ENCODE results near the gene DOK6. TPM values are rescaled to one million over a fixed set of nuclear protein-coding genes. Genes with fewer than 3 reads are reported as not detected.

DOK6 gene
- total RNA-seq, 2 experiments from 2014 or later: not detected

- Mint-ChIP-seq H3K27ac (no peak overlapping the region), H3K4me3 (no peak overlapping the region), H3K9me3 (ENCODE audit: low read depth) (no peaks in the 10 kb centered on the region), H3K27me3 (peaks cover 8% of the 10 kb centered on the region), H3K36me3 (ENCODE audit: low read depth) (no peaks in the 10 kb centered on the region), H3K4me1 (no peaks in the 10 kb centered on the region)
- ChIA-PET CTCF (no interaction called here), POLR2A (no interaction called here)
- DNase-seq (no peak), ATAC-seq (no peak)
- intact Hi-C loops (cut with DNase I, micrococcal nuclease): no loop called here
Measured at GRCh38 chr18:69590150-69590549, 189.5 kb downstream of the DOK6 start.

- Mint-ChIP-seq H3K27ac (no peak overlapping the region), H3K4me3 (no peak overlapping the region), H3K36me3 (ENCODE audit: low read depth) (no peaks in the 10 kb centered on the region), H3K9me3 (ENCODE audit: low read depth) (peaks cover 10% of the 10 kb centered on the region), H3K27me3 (peaks cover 2% of the 10 kb centered on the region), H3K4me1 (no peaks in the 10 kb centered on the region)
- ATAC-seq (no peak), DNase-seq (no peak)
- ChIA-PET POLR2A (no interaction called here), CTCF (no interaction called here)
- intact Hi-C loops (cut with DNase I, micrococcal nuclease): no loop called here
Measured at GRCh38 chr18:69596345-69596744, 195.7 kb downstream of the DOK6 start.

- H3K9me3 Mint-ChIP-seq (ENCODE audit: low read depth): peaks cover 10% of the 10 kb centered on the region
- peaks cover 2% of the 10 kb centered on the region for H3K27me3 Mint-ChIP-seq
- no peak overlapping the region for H3K4me3 Mint-ChIP-seq
- ATAC-seq (no peak), DNase-seq (no peak)
- POLR2A ChIA-PET: no interaction called here
- H3K36me3 Mint-ChIP-seq (ENCODE audit: low read depth): no peaks in the 10 kb centered on the region
- no peaks in the 10 kb centered on the region for H3K4me1 Mint-ChIP-seq
- H3K27ac Mint-ChIP-seq: no peak overlapping the region
- intact Hi-C loops (cut with DNase I, micrococcal nuclease): no loop called here
- CTCF ChIA-PET: no interaction called here
Measured at GRCh38 chr18:69597561-69597960, 196.9 kb downstream of the DOK6 start.

- Mint-ChIP-seq H3K4me1 (no peaks in the 10 kb centered on the region), H3K9me3 (ENCODE audit: low read depth) (peaks cover 10% of the 10 kb centered on the region), H3K36me3 (ENCODE audit: low read depth) (no peaks in the 10 kb centered on the region), H3K4me3 (no peak overlapping the region), H3K27ac (no peak overlapping the region), H3K27me3 (peaks cover 2% of the 10 kb centered on the region)
- ChIA-PET CTCF (interaction anchor here (0.8 kb wide), 1 partner anchor 19 kb away, joined by 3 read pairs; no protein-coding TSS in a partner anchor), POLR2A (no interaction called here)
- no peak for DNase-seq
- ATAC-seq: no peak
- intact Hi-C loops (cut with DNase I, micrococcal nuclease): no loop called here
Measured at GRCh38 chr18:69599377-69599776, 198.7 kb downstream of the DOK6 start.

GRCh38 chr18:69612242-69612641 lies 211.6 kb downstream of the DOK6 start:
- ChIA-PET POLR2A (no interaction called here), CTCF (no interaction called here)
- intact Hi-C loops (cut with DNase I, micrococcal nuclease): no loop called here
- Mint-ChIP-seq H3K36me3 (ENCODE audit: low read depth) (no peaks in the 10 kb centered on the region), H3K9me3 (ENCODE audit: low read depth) (no peaks in the 10 kb centered on the region), H3K4me3 (no peak overlapping the region), H3K27me3 (no peaks in the 10 kb centered on the region), H3K4me1 (no peaks in the 10 kb centered on the region), H3K27ac (no peak overlapping the region)
- DNase-seq (no peak), ATAC-seq (no peak)

GRCh38 chr18:69616114-69616513 lies 215.4 kb downstream of the DOK6 start:
- ATAC-seq: no peak
- ChIA-PET POLR2A (no interaction called here), CTCF (no interaction called here)
- no peak for DNase-seq
- no peaks in the 10 kb centered on the region for H3K9me3 Mint-ChIP-seq (ENCODE audit: low read depth)
- H3K27me3 Mint-ChIP-seq: no peaks in the 10 kb centered on the region
- no peaks in the 10 kb centered on the region for H3K36me3 Mint-ChIP-seq (ENCODE audit: low read depth)
- no peak overlapping the region for H3K4me3 Mint-ChIP-seq
- no peak overlapping the region for H3K27ac Mint-ChIP-seq
- H3K4me1 Mint-ChIP-seq: no peaks in the 10 kb centered on the region
- intact Hi-C loops (cut with DNase I, micrococcal nuclease): no loop called here

GRCh38 chr18:69617408-69617807 lies 216.7 kb downstream of the DOK6 start:
- no peaks in the 10 kb centered on the region for H3K4me1 Mint-ChIP-seq
- no peak overlapping the region for H3K27ac Mint-ChIP-seq
- intact Hi-C loops (cut with DNase I, micrococcal nuclease): no loop called here
- ChIA-PET POLR2A (no interaction called here), CTCF (no interaction called here)
- no peak for DNase-seq
- no peak overlapping the region for H3K4me3 Mint-ChIP-seq
- H3K9me3 Mint-ChIP-seq (ENCODE audit: low read depth): no peaks in the 10 kb centered on the region
- no peaks in the 10 kb centered on the region for H3K36me3 Mint-ChIP-seq (ENCODE audit: low read depth)
- ATAC-seq: no peak
- no peaks in the 10 kb centered on the region for H3K27me3 Mint-ChIP-seq

- Mint-ChIP-seq H3K4me3 (no peak overlapping the region), H3K27ac (no peak overlapping the region), H3K9me3 (ENCODE audit: low read depth) (no peaks in the 10 kb centered on the region), H3K4me1 (no peaks in the 10 kb centered on the region), H3K27me3 (no peaks in the 10 kb centered on the region), H3K36me3 (ENCODE audit: low read depth) (no peaks in the 10 kb centered on the region)
- CTCF ChIA-PET: interaction anchor here (0.6 kb wide), 1 partner anchor 18 kb away, joined by 3 read pairs; no protein-coding TSS in a partner anchor
- no peak for ATAC-seq
- DNase-seq: no peak
- intact Hi-C loops (cut with DNase I, micrococcal nuclease): no loop called here
- POLR2A ChIA-PET: no interaction called here
Measured at GRCh38 chr18:69617888-69618287, 217.2 kb downstream of the DOK6 start.

- no peak for DNase-seq
- intact Hi-C loops (cut with DNase I, micrococcal nuclease): no loop called here
- no peaks in the 10 kb centered on the region for H3K36me3 Mint-ChIP-seq (ENCODE audit: low read depth)
- no peaks in the 10 kb centered on the region for H3K27me3 Mint-ChIP-seq
- H3K9me3 Mint-ChIP-seq (ENCODE audit: low read depth): no peaks in the 10 kb centered on the region
- H3K4me3 Mint-ChIP-seq: no peak overlapping the region
- ChIA-PET POLR2A (no interaction called here), CTCF (interaction anchor here (0.6 kb wide), 1 partner anchor 732 kb away, joined by 3 read pairs; no protein-coding TSS in a partner anchor)
- no peak overlapping the region for H3K27ac Mint-ChIP-seq
- H3K4me1 Mint-ChIP-seq: no peaks in the 10 kb centered on the region
- no peak for ATAC-seq
Measured at GRCh38 chr18:69622184-69622583, 221.5 kb downstream of the DOK6 start.

- intact Hi-C loops (cut with DNase I, micrococcal nuclease): no loop called here
- Mint-ChIP-seq H3K4me3 (no peak overlapping the region), H3K36me3 (ENCODE audit: low read depth) (no peaks in the 10 kb centered on the region), H3K27ac (no peak overlapping the region), H3K27me3 (no peaks in the 10 kb centered on the region), H3K4me1 (no peaks in the 10 kb centered on the region), H3K9me3 (ENCODE audit: low read depth) (no peaks in the 10 kb centered on the region)
- POLR2A ChIA-PET: no interaction called here
- no peak for DNase-seq
- no peak for ATAC-seq
- CTCF ChIA-PET: no interaction called here
Measured at GRCh38 chr18:69622961-69623360, 222.3 kb downstream of the DOK6 start.

- peaks cover 1% of the 10 kb centered on the region for H3K27me3 Mint-ChIP-seq
- ChIA-PET CTCF (no interaction called here), POLR2A (no interaction called here)
- H3K36me3 Mint-ChIP-seq (ENCODE audit: low read depth): no peaks in the 10 kb centered on the region
- no peak overlapping the region for H3K4me3 Mint-ChIP-seq
- intact Hi-C loops (cut with DNase I, micrococcal nuclease): no loop called here
- DNase-seq (no peak), ATAC-seq (no peak)
- no peaks in the 10 kb centered on the region for H3K9me3 Mint-ChIP-seq (ENCODE audit: low read depth)
- H3K27ac Mint-ChIP-seq: no peak overlapping the region
- no peaks in the 10 kb centered on the region for H3K4me1 Mint-ChIP-seq
Measured at GRCh38 chr18:69626171-69626570, 225.5 kb downstream of the DOK6 start.

- H3K4me1 Mint-ChIP-seq: no peaks in the 10 kb centered on the region
- ChIA-PET POLR2A (no interaction called here), CTCF (interaction anchor here (0.9 kb wide), 1 partner anchor 460 kb away, joined by 3 read pairs; no protein-coding TSS in a partner anchor)
Measured at GRCh38 chr18:69626643-69627242, 226.1 kb downstream of the DOK6 start.

More at GRCh38 chr18:69626643-69627242, 226.1 kb downstream of the DOK6 start:
- Mint-ChIP-seq H3K9me3 (ENCODE audit: low read depth) (no peaks in the 10 kb centered on the region), H3K36me3 (ENCODE audit: low read depth) (no peaks in the 10 kb centered on the region), H3K4me3 (no peak overlapping the region), H3K27me3 (peaks cover 1% of the 10 kb centered on the region), H3K27ac (no peak overlapping the region)
- DNase-seq: no peak
- ATAC-seq: no peak
- intact Hi-C loops (cut with DNase I, micrococcal nuclease): no loop called here

Measured in activated CD4-positive, alpha-beta T cell treated with anti-CD3 and anti-CD28 coated beads for 36 hours (primary cell).